BLaER1 (cell line): Measurements from ENCODE around the gene C21orf58.

ENCODE experiments used
- H3K27ac ChIP-seq: shearing (Covaris generic); formaldehyde crosslinking; 2 replicates; pipeline ENCODE4 v1.8.1; 2022
- H3K27me3 ChIP-seq: shearing (Covaris generic); formaldehyde crosslinking; 2 replicates; pipeline ENCODE4 v1.8.1; 2022
- H3K36me3 ChIP-seq: shearing (Covaris generic); formaldehyde crosslinking; 2 replicates; pipeline ENCODE4 v1.8.1; 2022
- H3K4me1 ChIP-seq: shearing (Covaris generic); formaldehyde crosslinking; 2 replicates; pipeline ENCODE4 v1.8.1; 2022
- H3K4me2 ChIP-seq: shearing (Covaris generic); formaldehyde crosslinking; 2 replicates; pipeline ENCODE4 v1.8.1; 2022
- H3K4me3 ChIP-seq: shearing (Covaris generic); formaldehyde crosslinking; 2 replicates; pipeline ENCODE4 v1.8.1; 2022
- H3K9ac ChIP-seq: shearing (Covaris generic); formaldehyde crosslinking; 2 replicates; pipeline ENCODE4 v1.8.1; 2022
- H3K9me3 ChIP-seq: shearing (Covaris generic); formaldehyde crosslinking; 2 replicates; pipeline ENCODE4 v1.8.1; 2022
- H4K20me1 ChIP-seq: shearing (Covaris generic); formaldehyde crosslinking; 2 replicates; pipeline ENCODE4 v1.8.1; 2022
- Cebpa-rat ChIP-seq: shearing (Covaris generic); IDR thresholded peaks from 2 replicates; pipeline ENCODE4 v1.8.1; 2022

The C21orf58 gene

GRCh38 chr21:46326110-46326703, 2.5 kb upstream of the C21orf58 start:
- Histone ChIP-seq H3K9ac (peak overlapping the region; percentile 89; the same call in 1 of the 2 replicates), H3K36me3 (peaks cover 47% of the 10 kb centered on the region)

GRCh38 chr21:46325073-46325912, 1.6 kb upstream of the C21orf58 start:
- Histone ChIP-seq H3K4me2 (peak overlapping the region; percentile 90), H3K4me3 (peak overlapping the region; percentile 97), H3K4me1 (peaks cover 34% of the 10 kb centered on the region), H3K9ac (peak overlapping the region; percentile 89), H4K20me1 (peaks cover 45% of the 10 kb centered on the region), H3K27ac (peak overlapping the region; percentile 84), H3K27me3 (no peaks in the 10 kb centered on the region), H3K36me3 (peaks cover 38% of the 10 kb centered on the region), H3K9me3 (no peaks in the 10 kb centered on the region)
- no peak for TF ChIP-seq Cebpa-rat

More at GRCh38 chr21:46326110-46326703, 2.5 kb upstream of the C21orf58 start:
- no peak for TF ChIP-seq Cebpa-rat
- Histone ChIP-seq H3K4me3 (no peak overlapping the region), H3K27ac (no peak overlapping the region), H4K20me1 (peaks cover 36% of the 10 kb centered on the region), H3K27me3 (no peaks in the 10 kb centered on the region), H3K4me2 (peak overlapping the region; percentile 90), H3K4me1 (peaks cover 25% of the 10 kb centered on the region), H3K9me3 (no peaks in the 10 kb centered on the region)

DNA sequence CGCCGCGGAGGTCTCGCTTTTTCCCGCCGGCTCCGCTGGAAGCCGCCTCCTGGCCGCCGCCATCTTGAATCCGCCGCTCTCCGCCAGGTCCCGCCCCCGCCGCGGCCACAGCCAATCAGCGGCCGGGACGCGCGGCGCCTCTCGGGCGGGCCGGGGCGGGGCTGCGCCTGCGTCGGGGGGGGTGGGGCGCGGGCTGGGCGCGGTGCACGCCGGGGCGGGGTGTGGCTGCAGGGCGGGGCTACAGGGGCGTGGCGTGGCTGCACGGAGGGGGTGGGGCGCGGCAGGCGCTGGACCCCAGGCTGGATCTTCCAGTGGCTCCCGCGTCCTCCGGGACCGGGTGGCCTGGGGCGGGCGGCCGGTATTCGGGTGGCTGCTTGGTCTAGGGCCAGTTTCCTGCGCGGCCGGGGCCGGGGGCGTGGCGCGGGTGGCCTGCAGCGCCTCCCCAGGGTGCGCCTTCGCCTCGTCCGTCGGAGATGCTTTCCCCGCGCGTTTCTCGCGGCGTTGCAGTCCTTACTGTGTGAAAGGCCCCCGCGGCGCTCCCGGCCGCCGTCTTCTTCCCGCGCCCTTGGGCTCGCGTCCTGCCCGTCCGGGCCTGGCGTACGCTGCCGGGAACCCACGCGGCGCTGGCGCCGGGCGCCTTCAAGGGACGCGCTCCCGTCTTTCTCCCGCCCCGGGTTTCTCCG, 861 bp upstream of the C21orf58 start:
- peaks cover 41% of the 10 kb centered on the region for H3K4me1 ChIP-seq
- no peaks in the 10 kb centered on the region for H3K9me3 ChIP-seq
- no peak for TF ChIP-seq Cebpa-rat
- H3K36me3 ChIP-seq = peaks cover 31% of the 10 kb centered on the region
- peak overlapping the region; percentile 99 for H3K9ac ChIP-seq
- peak overlapping the region; percentile 90 for H3K4me2 ChIP-seq
- H4K20me1 ChIP-seq = peaks cover 53% of the 10 kb centered on the region
- H3K27ac ChIP-seq = peak overlapping the region; percentile 99
- H3K27me3 ChIP-seq = no peaks in the 10 kb centered on the region
- H3K4me3 ChIP-seq = peak overlapping the region; percentile 97

DNA sequence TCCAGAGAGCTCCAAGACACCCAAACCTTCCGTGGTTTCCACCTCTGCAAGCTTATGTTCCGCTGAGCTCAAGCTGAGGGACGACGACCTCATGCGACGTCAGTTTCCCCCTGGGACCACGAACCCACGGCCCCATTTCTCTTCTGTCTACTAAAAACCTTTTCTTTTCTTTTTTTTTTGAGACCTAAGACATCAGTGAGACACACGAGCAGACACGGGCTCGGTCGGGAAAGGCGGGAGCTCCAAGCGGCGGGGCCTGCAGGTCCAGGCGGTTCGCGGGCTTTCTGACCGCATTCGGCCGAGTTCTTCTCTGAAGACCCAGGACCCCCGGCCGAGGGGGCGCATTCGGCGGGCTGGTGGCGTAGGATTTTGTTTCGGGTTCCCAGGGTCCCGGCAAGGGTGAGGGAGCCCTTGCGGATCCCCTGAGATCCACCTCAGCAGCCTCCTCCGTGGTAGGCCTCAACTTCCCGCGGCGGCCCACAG, 402 bp downstream of the C21orf58 start:
- no peaks in the 10 kb centered on the region for H3K9me3 ChIP-seq
- peaks cover 31% of the 10 kb centered on the region for H3K36me3 ChIP-seq
- H3K4me1 ChIP-seq = peaks cover 51% of the 10 kb centered on the region
- peak overlapping the region; percentile 97 for H3K4me2 ChIP-seq
- peak overlapping the region; percentile 99 for H3K27ac ChIP-seq
- no peaks in the 10 kb centered on the region for H3K27me3 ChIP-seq
- TF ChIP-seq Cebpa-rat = no peak
- H4K20me1 ChIP-seq = peaks cover 66% of the 10 kb centered on the region
- H3K4me3 ChIP-seq = peak overlapping the region; percentile 97
- peak overlapping the region; percentile 99 for H3K9ac ChIP-seq

GRCh38 chr21:46322351-46323226, 1.1 kb downstream of the C21orf58 start:
- peak overlapping the region; percentile 99 for H3K27ac ChIP-seq
- H3K27me3 ChIP-seq = no peaks in the 10 kb centered on the region
- peaks cover 31% of the 10 kb centered on the region for H3K36me3 ChIP-seq
- H3K9ac ChIP-seq = peak overlapping the region; percentile 99
- no peaks in the 10 kb centered on the region for H3K9me3 ChIP-seq
- H4K20me1 ChIP-seq = peaks cover 73% of the 10 kb centered on the region
- peak overlapping the region; percentile 97 for H3K4me2 ChIP-seq
- peaks cover 51% of the 10 kb centered on the region for H3K4me1 ChIP-seq
- TF ChIP-seq Cebpa-rat = no peak
- H3K4me3 ChIP-seq = peak overlapping the region; percentile 97

- Histone ChIP-seq H3K9ac (peak overlapping the region; percentile 99), H3K4me2 (peak overlapping the region; percentile 97), H3K4me3 (peak overlapping the region; percentile 97), H3K9me3 (no peaks in the 10 kb centered on the region), H3K27me3 (no peaks in the 10 kb centered on the region), H4K20me1 (peaks cover 81% of the 10 kb centered on the region), H3K27ac (peak overlapping the region; percentile 99; the same call in 1 of the 2 replicates), H3K4me1 (peaks cover 40% of the 10 kb centered on the region), H3K36me3 (peaks cover 43% of the 10 kb centered on the region)
- no peak for TF ChIP-seq Cebpa-rat
Observed at GRCh38 chr21:46320331-46320801, 3.3 kb downstream of the C21orf58 start.

DNA sequence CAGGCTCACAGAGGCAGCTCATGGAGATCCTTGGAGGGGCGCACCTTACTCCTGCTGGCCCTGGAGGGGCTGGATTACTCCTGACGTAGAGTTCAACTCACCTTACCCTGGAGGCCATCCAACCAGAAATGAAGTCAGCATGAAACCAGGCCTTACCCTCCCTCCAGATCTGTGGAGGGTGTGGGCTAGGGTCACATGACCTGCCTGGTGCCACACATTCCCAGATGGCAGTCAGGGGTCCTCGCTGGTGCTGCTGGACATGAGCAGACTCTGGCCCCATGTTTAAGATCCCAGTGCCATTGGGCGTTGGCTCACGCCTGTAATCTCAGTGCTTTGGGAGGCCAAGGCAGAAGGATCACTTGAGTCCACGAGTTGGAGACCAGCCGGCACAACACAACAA, 4.5 kb downstream of the C21orf58 start:
- H3K4me2 ChIP-seq = peak overlapping the region; percentile 97
- H3K27ac ChIP-seq = peak overlapping the region; percentile 2; the same call in 1 of the 2 replicates
- H4K20me1 ChIP-seq = peaks cover 75% of the 10 kb centered on the region
- H3K9me3 ChIP-seq = no peaks in the 10 kb centered on the region
- peaks cover 38% of the 10 kb centered on the region for H3K4me1 ChIP-seq
- peaks cover 55% of the 10 kb centered on the region for H3K36me3 ChIP-seq
- TF ChIP-seq Cebpa-rat = no peak
- H3K27me3 ChIP-seq = no peaks in the 10 kb centered on the region
- no peak overlapping the region for H3K9ac ChIP-seq
- no peak overlapping the region for H3K4me3 ChIP-seq

- Histone ChIP-seq H3K36me3 (peaks cover 62% of the 10 kb centered on the region), H3K27me3 (no peaks in the 10 kb centered on the region), H3K4me1 (peaks cover 38% of the 10 kb centered on the region), H3K9ac (0 out of 2 replicates have a peak overlapping the region, but pooled peaks have one; percentile 15), H3K9me3 (no peaks in the 10 kb centered on the region), H4K20me1 (peaks cover 75% of the 10 kb centered on the region), H3K4me3 (no peak overlapping the region), H3K4me2 (no peak overlapping the region), H3K27ac (0 out of 2 replicates have a peak overlapping the region, but pooled peaks have one; percentile 18)
- TF ChIP-seq Cebpa-rat = no peak
Observed at GRCh38 chr21:46318464-46318845, 5.2 kb downstream of the C21orf58 start.
